ENCODE data around the gene PMP22. TPM values are rescaled to one million over a fixed set of nuclear protein-coding genes. Genes with fewer than 3 reads are reported as not detected.
A peak's percentile ranks its signal among the peaks of the same experiment; 100 is the strongest.

PMP22 gene
- total and polyA plus RNA-seq, 2 of the 13 experiments (the other 11 are each of a cell fraction or from before 2014, with no cell fraction given): 5.7 to 6.2 TPM

DNA sequence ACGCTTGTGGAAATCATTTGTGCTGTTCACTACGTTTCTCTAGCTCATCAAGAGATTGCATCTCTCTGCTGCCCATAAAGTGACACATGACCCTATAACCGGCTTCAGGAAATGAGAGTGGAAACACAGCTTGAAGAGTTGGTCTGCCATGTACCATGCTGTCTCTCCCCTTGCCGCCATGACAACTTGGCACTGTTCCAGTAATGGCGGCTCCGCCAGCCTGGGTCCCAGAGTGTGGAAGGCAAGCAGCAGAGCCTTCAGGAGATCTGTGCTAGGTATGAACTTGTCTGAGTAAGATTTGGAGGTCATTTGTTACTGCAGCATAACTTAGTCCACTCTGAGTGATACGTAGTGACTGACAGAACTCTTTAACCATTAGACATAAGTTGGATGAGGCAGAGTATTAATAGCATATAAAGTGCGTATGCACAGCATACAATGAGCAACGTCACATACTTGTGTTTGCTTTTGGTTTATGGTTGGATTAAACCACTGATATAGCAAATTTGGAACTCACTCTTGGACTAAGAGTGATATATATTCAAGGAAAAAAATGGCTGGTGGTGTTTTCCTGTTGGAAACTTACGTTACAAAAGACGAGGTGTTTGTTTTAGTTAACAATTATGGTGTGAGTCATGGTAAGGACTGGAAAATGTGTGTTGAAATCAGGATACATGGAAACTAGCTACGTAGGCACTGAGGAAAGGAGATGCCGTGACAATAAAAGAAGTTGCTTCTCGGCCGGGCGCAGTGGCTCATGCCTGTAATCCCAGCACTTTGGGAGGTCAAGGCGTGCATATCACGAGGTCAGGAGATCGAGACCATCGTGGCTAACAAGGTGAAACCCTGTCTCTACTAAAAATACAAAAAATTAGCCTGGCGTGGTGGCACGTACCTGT, 24.4 kb upstream of the PMP22 start (continued):
- TF ChIP-seq CEBPB (IDR thresholded peaks at IDR 0.05; ENCODE audit: borderline replicate concordance, low read depth, low read length): 0 out of 2 replicates have a peak, but pooled peaks have one; percentile 16
- TF ChIP-seq ZNF850 (CRISPR knock-in tag; conservative IDR thresholded peaks at IDR 0.05): no peak
- TF ChIP-seq, protein P1, sequence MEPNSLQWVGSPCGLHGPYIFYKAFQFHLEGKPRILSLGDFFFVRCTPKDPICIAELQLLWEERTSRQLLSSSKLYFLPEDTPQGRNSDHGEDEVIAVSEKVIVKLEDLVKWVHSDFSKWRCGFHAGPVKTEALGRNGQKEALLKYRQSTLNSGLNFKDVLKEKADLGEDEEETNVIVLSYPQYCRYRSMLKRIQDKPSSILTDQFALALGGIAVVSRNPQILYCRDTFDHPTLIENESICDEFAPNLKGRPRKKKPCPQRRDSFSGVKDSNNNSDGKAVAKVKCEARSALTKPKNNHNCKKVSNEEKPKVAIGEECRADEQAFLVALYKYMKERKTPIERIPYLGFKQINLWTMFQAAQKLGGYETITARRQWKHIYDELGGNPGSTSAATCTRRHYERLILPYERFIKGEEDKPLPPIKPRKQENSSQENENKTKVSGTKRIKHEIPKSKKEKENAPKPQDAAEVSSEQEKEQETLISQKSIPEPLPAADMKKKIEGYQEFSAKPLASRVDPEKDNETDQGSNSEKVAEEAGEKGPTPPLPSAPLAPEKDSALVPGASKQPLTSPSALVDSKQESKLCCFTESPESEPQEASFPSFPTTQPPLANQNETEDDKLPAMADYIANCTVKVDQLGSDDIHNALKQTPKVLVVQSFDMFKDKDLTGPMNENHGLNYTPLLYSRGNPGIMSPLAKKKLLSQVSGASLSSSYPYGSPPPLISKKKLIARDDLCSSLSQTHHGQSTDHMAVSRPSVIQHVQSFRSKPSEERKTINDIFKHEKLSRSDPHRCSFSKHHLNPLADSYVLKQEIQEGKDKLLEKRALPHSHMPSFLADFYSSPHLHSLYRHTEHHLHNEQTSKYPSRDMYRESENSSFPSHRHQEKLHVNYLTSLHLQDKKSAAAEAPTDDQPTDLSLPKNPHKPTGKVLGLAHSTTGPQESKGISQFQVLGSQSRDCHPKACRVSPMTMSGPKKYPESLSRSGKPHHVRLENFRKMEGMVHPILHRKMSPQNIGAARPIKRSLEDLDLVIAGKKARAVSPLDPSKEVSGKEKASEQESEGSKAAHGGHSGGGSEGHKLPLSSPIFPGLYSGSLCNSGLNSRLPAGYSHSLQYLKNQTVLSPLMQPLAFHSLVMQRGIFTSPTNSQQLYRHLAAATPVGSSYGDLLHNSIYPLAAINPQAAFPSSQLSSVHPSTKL (CRISPR knock-in tag; IDR thresholded peaks at IDR 0.05): no peak
- TF ChIP-seq ZBTB39 (CRISPR knock-in tag; IDR thresholded peaks at IDR 0.05): no peak
- no peak for TF ChIP-seq ZNF615 (CRISPR knock-in tag; IDR thresholded peaks at IDR 0.05; ENCODE audit: borderline replicate concordance)
- no peak for TF ChIP-seq ZFP82 (CRISPR knock-in tag; IDR thresholded peaks at IDR 0.05; ENCODE audit: borderline replicate concordance)
- no peak for TF ChIP-seq ARNT (IDR thresholded peaks at IDR 0.05)
- TF ChIP-seq, protein P2, sequence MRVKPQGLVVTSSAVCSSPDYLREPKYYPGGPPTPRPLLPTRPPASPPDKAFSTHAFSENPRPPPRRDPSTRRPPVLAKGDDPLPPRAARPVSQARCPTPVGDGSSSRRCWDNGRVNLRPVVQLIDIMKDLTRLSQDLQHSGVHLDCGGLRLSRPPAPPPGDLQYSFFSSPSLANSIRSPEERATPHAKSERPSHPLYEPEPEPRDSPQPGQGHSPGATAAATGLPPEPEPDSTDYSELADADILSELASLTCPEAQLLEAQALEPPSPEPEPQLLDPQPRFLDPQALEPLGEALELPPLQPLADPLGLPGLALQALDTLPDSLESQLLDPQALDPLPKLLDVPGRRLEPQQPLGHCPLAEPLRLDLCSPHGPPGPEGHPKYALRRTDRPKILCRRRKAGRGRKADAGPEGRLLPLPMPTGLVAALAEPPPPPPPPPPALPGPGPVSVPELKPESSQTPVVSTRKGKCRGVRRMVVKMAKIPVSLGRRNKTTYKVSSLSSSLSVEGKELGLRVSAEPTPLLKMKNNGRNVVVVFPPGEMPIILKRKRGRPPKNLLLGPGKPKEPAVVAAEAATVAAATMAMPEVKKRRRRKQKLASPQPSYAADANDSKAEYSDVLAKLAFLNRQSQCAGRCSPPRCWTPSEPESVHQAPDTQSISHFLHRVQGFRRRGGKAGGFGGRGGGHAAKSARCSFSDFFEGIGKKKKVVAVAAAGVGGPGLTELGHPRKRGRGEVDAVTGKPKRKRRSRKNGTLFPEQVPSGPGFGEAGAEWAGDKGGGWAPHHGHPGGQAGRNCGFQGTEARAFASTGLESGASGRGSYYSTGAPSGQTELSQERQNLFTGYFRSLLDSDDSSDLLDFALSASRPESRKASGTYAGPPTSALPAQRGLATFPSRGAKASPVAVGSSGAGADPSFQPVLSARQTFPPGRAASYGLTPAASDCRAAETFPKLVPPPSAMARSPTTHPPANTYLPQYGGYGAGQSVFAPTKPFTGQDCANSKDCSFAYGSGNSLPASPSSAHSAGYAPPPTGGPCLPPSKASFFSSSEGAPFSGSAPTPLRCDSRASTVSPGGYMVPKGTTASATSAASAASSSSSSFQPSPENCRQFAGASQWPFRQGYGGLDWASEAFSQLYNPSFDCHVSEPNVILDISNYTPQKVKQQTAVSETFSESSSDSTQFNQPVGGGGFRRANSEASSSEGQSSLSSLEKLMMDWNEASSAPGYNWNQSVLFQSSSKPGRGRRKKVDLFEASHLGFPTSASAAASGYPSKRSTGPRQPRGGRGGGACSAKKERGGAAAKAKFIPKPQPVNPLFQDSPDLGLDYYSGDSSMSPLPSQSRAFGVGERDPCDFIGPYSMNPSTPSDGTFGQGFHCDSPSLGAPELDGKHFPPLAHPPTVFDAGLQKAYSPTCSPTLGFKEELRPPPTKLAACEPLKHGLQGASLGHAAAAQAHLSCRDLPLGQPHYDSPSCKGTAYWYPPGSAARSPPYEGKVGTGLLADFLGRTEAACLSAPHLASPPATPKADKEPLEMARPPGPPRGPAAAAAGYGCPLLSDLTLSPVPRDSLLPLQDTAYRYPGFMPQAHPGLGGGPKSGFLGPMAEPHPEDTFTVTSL (CRISPR knock-in tag; IDR thresholded peaks at IDR 0.05; ENCODE audit: borderline replicate concordance): 0 out of 2 replicates have a peak, but pooled peaks have one; percentile 26
- TF ChIP-seq FOSL2 (CRISPR knock-in tag; IDR thresholded peaks at IDR 0.05): peak; percentile 83
- no peak for TF ChIP-seq GABPB1 (CRISPR knock-in tag; IDR thresholded peaks at IDR 0.05)
- TF ChIP-seq FUBP1 (CRISPR knock-in tag; IDR thresholded peaks at IDR 0.05; ENCODE audit: borderline replicate concordance): no peak

Data from HepG2 (cell line).